ENCODE data around the gene MAPRE3. TPM values are rescaled to one million over a fixed set of nuclear protein-coding genes. Genes with fewer than 3 reads are reported as not detected.

MAPRE3 gene
- total and polyA plus RNA-seq, 2 donors (not counting 1 experiment from before 2014, with no cell fraction given), result 7.9 to 13.9 TPM

DNA sequence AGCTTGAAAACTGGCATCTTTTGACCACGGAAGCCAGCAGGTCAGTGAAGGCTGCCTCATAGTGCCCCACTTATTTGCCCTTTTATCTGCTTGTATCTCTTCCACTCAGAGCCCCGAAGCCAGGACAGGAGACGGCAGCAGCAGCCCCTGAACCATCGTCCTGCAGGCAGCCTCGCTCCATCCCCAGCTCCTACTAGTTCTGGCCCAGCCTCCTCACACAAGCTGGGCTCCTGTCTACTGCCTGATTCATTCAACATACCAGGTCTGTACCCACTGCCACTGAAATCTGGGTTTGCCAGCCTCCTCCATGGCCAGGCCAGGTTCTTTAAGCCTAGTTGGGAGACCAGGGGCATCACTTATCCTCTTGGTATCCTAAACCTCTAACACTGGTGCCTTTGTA is 96.9 kb downstream of the MAPRE3 start:
- Histone ChIP-seq H4K20me1 (ENCODE audit: control insufficient read depth, extremely low read depth, insufficient read depth, low read length) (no peaks in the 10 kb centered on the region), H2AFZ (ENCODE audit: low read length) (no peak overlapping the region), H3K79me2 (ENCODE audit: control insufficient read depth, insufficient read depth, low read length) (peaks cover 40% of the 10 kb centered on the region), H3K9me3 (ENCODE audit: control insufficient read depth, insufficient read depth, low read depth, low read length) (no peaks in the 10 kb centered on the region), H3K27me3 (ENCODE audit: control insufficient read depth, insufficient read depth, low read length) (no peaks in the 10 kb centered on the region), H3K27ac (ENCODE audit: insufficient read depth, low read length) (no peak overlapping the region), H3K4me1 (ENCODE audit: control insufficient read depth, extremely low read depth, insufficient read depth, low read length) (peaks cover 9% of the 10 kb centered on the region), H3K36me3 (ENCODE audit: control insufficient read depth, insufficient read depth, low read length) (peaks cover 26% of the 10 kb centered on the region), H3K4me2 (ENCODE audit: extremely low read depth, insufficient read depth, low read length) (no peak overlapping the region), H3K9ac (ENCODE audit: insufficient read depth, low read length) (no peak overlapping the region), H3K4me3 (replicated peaks in 1 of 4; ENCODE audit: control extremely low read depth in 1 of 4, insufficient read depth in 1 of 4, low read depth in 3 of 4, low read length in 4 of 4) (no peak overlapping the region)
- no peak for TF ChIP-seq EZH2 (IDR thresholded peaks at IDR 0.05; ENCODE audit: low read length, missing control alignments)
- TF ChIP-seq, protein P1, sequence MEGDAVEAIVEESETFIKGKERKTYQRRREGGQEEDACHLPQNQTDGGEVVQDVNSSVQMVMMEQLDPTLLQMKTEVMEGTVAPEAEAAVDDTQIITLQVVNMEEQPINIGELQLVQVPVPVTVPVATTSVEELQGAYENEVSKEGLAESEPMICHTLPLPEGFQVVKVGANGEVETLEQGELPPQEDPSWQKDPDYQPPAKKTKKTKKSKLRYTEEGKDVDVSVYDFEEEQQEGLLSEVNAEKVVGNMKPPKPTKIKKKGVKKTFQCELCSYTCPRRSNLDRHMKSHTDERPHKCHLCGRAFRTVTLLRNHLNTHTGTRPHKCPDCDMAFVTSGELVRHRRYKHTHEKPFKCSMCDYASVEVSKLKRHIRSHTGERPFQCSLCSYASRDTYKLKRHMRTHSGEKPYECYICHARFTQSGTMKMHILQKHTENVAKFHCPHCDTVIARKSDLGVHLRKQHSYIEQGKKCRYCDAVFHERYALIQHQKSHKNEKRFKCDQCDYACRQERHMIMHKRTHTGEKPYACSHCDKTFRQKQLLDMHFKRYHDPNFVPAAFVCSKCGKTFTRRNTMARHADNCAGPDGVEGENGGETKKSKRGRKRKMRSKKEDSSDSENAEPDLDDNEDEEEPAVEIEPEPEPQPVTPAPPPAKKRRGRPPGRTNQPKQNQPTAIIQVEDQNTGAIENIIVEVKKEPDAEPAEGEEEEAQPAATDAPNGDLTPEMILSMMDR (conservative IDR thresholded peaks at IDR 0.05 in 1 of 2, IDR thresholded peaks at IDR 0.05 in 1 of 2; ENCODE audit: low read depth in 1 of 2, low read length in 2 of 2), result no peak
- no peak for DNase-seq (ENCODE audit: low read depth in 2 of 2)

DNA sequence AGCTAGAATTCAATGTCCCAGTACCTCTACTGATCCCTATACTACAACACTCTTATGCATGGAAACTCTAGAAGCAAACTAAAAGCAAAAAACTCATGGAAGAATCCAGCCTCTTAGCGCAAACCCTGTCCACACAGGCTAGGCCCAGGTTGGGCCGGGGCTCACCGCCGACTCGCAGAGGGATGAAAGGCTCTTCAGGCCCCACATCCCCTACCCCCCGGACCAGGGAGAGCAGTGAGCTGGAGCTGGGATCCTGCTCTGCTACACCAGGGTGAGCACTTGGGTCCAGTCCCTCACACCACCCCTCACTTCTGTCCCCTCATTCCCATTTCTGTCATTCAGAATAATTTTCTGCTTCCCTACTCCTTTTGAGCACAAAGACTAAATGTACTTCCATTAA is 99.0 kb downstream of the MAPRE3 start:
- H3K79me2 ChIP-seq (ENCODE audit: control insufficient read depth, insufficient read depth, low read length), result peaks cover 40% of the 10 kb centered on the region
- TF ChIP-seq, protein P1 (conservative IDR thresholded peaks at IDR 0.05 in 1 of 2, IDR thresholded peaks at IDR 0.05 in 1 of 2; ENCODE audit: low read depth in 1 of 2, low read length in 2 of 2), result no peak
- no peak for TF ChIP-seq EZH2 (IDR thresholded peaks at IDR 0.05; ENCODE audit: low read length, missing control alignments)
- H4K20me1 ChIP-seq (ENCODE audit: control insufficient read depth, extremely low read depth, insufficient read depth, low read length), result no peaks in the 10 kb centered on the region
- H2AFZ ChIP-seq (ENCODE audit: low read length), result no peak overlapping the region
- H3K27ac ChIP-seq (ENCODE audit: insufficient read depth, low read length), result no peak overlapping the region
- DNase-seq (ENCODE audit: low read depth in 2 of 2), result no peak
- H3K4me2 ChIP-seq (ENCODE audit: extremely low read depth, insufficient read depth, low read length), result no peak overlapping the region
- no peak overlapping the region for H3K9ac ChIP-seq (ENCODE audit: insufficient read depth, low read length)
- peak overlapping the region in 1 of 4 experiments; percentile 100 for H3K4me3 ChIP-seq (replicated peaks in 1 of 4; ENCODE audit: control extremely low read depth in 1 of 4, insufficient read depth in 1 of 4, low read depth in 3 of 4, low read length in 4 of 4)
- H3K4me1 ChIP-seq (ENCODE audit: control insufficient read depth, extremely low read depth, insufficient read depth, low read length), result peaks cover 11% of the 10 kb centered on the region
- no peaks in the 10 kb centered on the region for H3K27me3 ChIP-seq (ENCODE audit: control insufficient read depth, insufficient read depth, low read length)
- no peaks in the 10 kb centered on the region for H3K9me3 ChIP-seq (ENCODE audit: control insufficient read depth, insufficient read depth, low read depth, low read length)
- H3K36me3 ChIP-seq (ENCODE audit: control insufficient read depth, insufficient read depth, low read length), result peaks cover 23% of the 10 kb centered on the region

DNA sequence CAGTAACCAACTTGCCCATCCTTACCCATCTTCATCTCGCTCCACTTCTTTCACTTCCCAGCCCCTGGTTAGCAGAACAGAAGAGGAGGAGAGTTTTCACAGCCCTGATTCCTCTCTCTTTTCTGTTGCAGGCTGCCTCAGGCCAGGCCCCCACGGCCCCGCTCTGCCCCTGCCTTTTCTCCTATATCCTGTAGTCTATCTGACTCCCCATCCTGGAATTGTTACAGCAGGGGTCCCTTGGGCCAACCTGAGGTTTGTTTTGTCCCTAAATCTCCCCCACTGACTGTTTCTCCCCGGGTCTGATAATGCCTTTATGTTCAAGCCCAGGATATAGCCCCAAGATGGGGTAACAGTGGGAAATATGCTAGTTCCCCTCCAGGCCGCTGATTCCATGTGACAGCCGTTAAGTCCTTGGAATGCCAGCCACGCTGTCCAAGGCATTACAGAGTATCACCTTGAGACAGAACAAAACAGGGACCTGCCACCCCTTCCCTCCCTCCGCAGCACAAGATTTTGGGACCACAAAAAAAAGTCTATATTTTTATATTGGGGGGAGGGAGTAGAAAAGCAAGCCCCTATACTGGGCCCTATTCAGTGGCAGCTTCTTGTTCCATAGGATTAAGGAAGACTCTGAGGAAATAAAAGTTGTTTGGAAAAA is 99.7 kb downstream of the MAPRE3 start:
- H3K4me1 ChIP-seq (ENCODE audit: control insufficient read depth, extremely low read depth, insufficient read depth, low read length), result peaks cover 17% of the 10 kb centered on the region
- H3K36me3 ChIP-seq (ENCODE audit: control insufficient read depth, insufficient read depth, low read length), result peaks cover 20% of the 10 kb centered on the region
- H4K20me1 ChIP-seq (ENCODE audit: control insufficient read depth, extremely low read depth, insufficient read depth, low read length), result no peaks in the 10 kb centered on the region
- no peaks in the 10 kb centered on the region for H3K27me3 ChIP-seq (ENCODE audit: control insufficient read depth, insufficient read depth, low read length)
- no peaks in the 10 kb centered on the region for H3K9me3 ChIP-seq (ENCODE audit: control insufficient read depth, insufficient read depth, low read depth, low read length)
- no peak overlapping the region for H2AFZ ChIP-seq (ENCODE audit: low read length)
- peaks cover 40% of the 10 kb centered on the region for H3K79me2 ChIP-seq (ENCODE audit: control insufficient read depth, insufficient read depth, low read length)
- H3K9ac ChIP-seq (ENCODE audit: insufficient read depth, low read length), result no peak overlapping the region
- no peak for TF ChIP-seq EZH2 (IDR thresholded peaks at IDR 0.05; ENCODE audit: low read length, missing control alignments)
- TF ChIP-seq, protein P1 (conservative IDR thresholded peaks at IDR 0.05 in 1 of 2, IDR thresholded peaks at IDR 0.05 in 1 of 2; ENCODE audit: low read depth in 1 of 2, low read length in 2 of 2), result no peak
- H3K4me3 ChIP-seq (replicated peaks in 1 of 4; ENCODE audit: control extremely low read depth in 1 of 4, insufficient read depth in 1 of 4, low read depth in 3 of 4, low read length in 4 of 4), result peak overlapping the region; percentile 79 to 100 (median 96)
- no peak for DNase-seq (ENCODE audit: low read depth in 2 of 2)
- H3K4me2 ChIP-seq (ENCODE audit: extremely low read depth, insufficient read depth, low read length), result peak overlapping the region; percentile 93
- H3K27ac ChIP-seq (ENCODE audit: insufficient read depth, low read length), result peak overlapping the region; percentile 87

All from fibroblast of lung (primary cell).